Mesothelial cell of epicardium (in vitro differentiated cells): ENCODE results near the gene ZNF223. TPM values are rescaled to one million over a fixed set of nuclear protein-coding genes. Genes with fewer than 3 reads are reported as not detected.

Experiments used
- DNase-seq, 2 experiments: peaks; one replicate each; pipeline ENCODE4 v3.0.0; 2021; ENCODE audit warnings: low spot score in 2 of 2; ENCODE audit not compliant: unreplicated experiment in 2 of 2
- H3K27ac Mint-ChIP-seq: 2 replicates; pipeline ENCODE4 v1.8.0; 2021; ENCODE audit warnings: mixed read lengths
- H3K27me3 Mint-ChIP-seq: 2 replicates; pipeline ENCODE4 v1.8.0; 2021; ENCODE audit warnings: low read depth, mixed read lengths
- H3K36me3 Mint-ChIP-seq: 2 replicates; pipeline ENCODE4 v1.8.0; 2021; ENCODE audit warnings: mixed read lengths
- H3K4me1 Mint-ChIP-seq: 2 replicates; pipeline ENCODE4 v1.8.0; 2021; ENCODE audit warnings: mixed read lengths
- H3K4me3 Mint-ChIP-seq: 2 replicates; pipeline ENCODE4 v1.8.0; 2021; ENCODE audit warnings: mild to moderate bottlenecking, moderate library complexity, mixed read lengths
- H3K9me3 Mint-ChIP-seq: 2 replicates; pipeline ENCODE4 v1.8.0; 2021; ENCODE audit warnings: mixed read lengths
- total RNA-seq: library from RNA; stranded (reverse); gene quantifications from 3 replicates; pipeline ENCODE4 v1.2.1, GENCODE V29; 2021
- TF ChIP-seq, protein P1 (sequence below): fragments of 200-600 bp; sonication (generic); IDR thresholded peaks from one replicate; pipeline ENCODE4 v1.5.0; 2021; ENCODE audit warnings: antibody characterized with exemption; ENCODE audit not compliant: unreplicated experiment

ZNF223 gene
- total RNA-seq, 1 donor from 2014 or later: 9.2 TPM

GRCh38 chr19:44113784-44114390 is 62.1 kb downstream of the ZNF223 start:
- Mint-ChIP-seq H3K36me3 (peaks cover 40% of the 10 kb centered on the region), H3K27ac (peak overlapping the region; percentile 95), H3K9me3 (peaks cover 25% of the 10 kb centered on the region), H3K4me3 (peak overlapping the region; percentile 97), H3K4me1 (peaks cover 20% of the 10 kb centered on the region), H3K27me3 (no peaks in the 10 kb centered on the region)
- DNase-seq: no peak
- TF ChIP-seq, protein P1, sequence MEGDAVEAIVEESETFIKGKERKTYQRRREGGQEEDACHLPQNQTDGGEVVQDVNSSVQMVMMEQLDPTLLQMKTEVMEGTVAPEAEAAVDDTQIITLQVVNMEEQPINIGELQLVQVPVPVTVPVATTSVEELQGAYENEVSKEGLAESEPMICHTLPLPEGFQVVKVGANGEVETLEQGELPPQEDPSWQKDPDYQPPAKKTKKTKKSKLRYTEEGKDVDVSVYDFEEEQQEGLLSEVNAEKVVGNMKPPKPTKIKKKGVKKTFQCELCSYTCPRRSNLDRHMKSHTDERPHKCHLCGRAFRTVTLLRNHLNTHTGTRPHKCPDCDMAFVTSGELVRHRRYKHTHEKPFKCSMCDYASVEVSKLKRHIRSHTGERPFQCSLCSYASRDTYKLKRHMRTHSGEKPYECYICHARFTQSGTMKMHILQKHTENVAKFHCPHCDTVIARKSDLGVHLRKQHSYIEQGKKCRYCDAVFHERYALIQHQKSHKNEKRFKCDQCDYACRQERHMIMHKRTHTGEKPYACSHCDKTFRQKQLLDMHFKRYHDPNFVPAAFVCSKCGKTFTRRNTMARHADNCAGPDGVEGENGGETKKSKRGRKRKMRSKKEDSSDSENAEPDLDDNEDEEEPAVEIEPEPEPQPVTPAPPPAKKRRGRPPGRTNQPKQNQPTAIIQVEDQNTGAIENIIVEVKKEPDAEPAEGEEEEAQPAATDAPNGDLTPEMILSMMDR: no peak

Other genes starting within 250 kb of the ZNF223 start
- 0.27 to 0.57 TPM (median 0.33 TPM) in 3 replicates for gene LYPD5, start 249.6 kb upstream of the ZNF223 start, total RNA-seq
- gene ZNF283, start 224.7 kb upstream of the ZNF223 start, total RNA-seq: 19.1 to 20.8 TPM (median 20.4 TPM) in 3 replicates
- gene ZNF404, start 168.1 kb upstream of the ZNF223 start, total RNA-seq: 8.0 to 8.3 TPM (median 8.2 TPM) in 3 replicates
- 20.8 to 21.8 TPM (median 21.1 TPM) in 3 replicates for gene ZNF45, start 116.8 kb upstream of the ZNF223 start, total RNA-seq
- gene ZNF221, start 100.8 kb upstream of the ZNF223 start, total RNA-seq: 11.2 to 13.5 TPM (median 13.0 TPM) in 3 replicates
- 13.4 to 14.2 TPM (median 14.1 TPM) in 3 replicates for gene ZNF155, start 67.8 kb upstream of the ZNF223 start, total RNA-seq
- 4.0 to 4.5 TPM (median 4.5 TPM) in 3 replicates for gene ZNF230, start 49.1 kb upstream of the ZNF223 start, total RNA-seq
- 7.6 to 8.1 TPM (median 7.8 TPM) in 3 replicates for gene ZNF222, start 26.7 kb upstream of the ZNF223 start, total RNA-seq
- 5.0 to 5.6 TPM (median 5.3 TPM) in 3 replicates for gene ZNF284, start 20.1 kb downstream of the ZNF223 start, total RNA-seq
- gene ZNF224, start 42.3 kb downstream of the ZNF223 start, total RNA-seq: 39.1 to 42.0 TPM (median 42.0 TPM) in 3 replicates
- 7.2 to 7.9 TPM (median 7.4 TPM) in 3 replicates for gene ZNF225, start 61.4 kb downstream of the ZNF223 start, total RNA-seq
- gene ZNF234, start 89.5 kb downstream of the ZNF223 start, total RNA-seq: 18.9 to 19.5 TPM (median 19.3 TPM) in 3 replicates
- gene ZNF226, start 113.1 kb downstream of the ZNF223 start, total RNA-seq: 36.2 to 38.2 TPM (median 38.2 TPM) in 3 replicates
- 29.9 to 31.8 TPM (median 29.9 TPM) in 3 replicates for gene ZNF227, start 160.5 kb downstream of the ZNF223 start, total RNA-seq
- 2.6 to 3.9 TPM (median 3.1 TPM) in 3 replicates for gene ZNF233, start 207.8 kb downstream of the ZNF223 start, total RNA-seq